Mammary epithelial cell (primary cell): ENCODE measurements around the gene PEX26.

ENCODE experiments used
- EZH2 ChIP-seq: IDR thresholded peaks from 2 replicates; pipeline ENCODE4 v1.6.1; 2012; ENCODE audit warnings: low read length, inconsistent platforms, borderline replicate concordance
- TF ChIP-seq, protein P1 (sequence below), 2 donors: IDR thresholded peaks in 1 of 2; conservative IDR thresholded peaks in 1 of 2; 2 replicates each; pipeline ENCODE4 v1.5.1; 2011 to 2012; ENCODE audit warnings: inconsistent platforms in 2 of 2, low read length in 2 of 2, mild to moderate bottlenecking in 2 of 2, control low read depth in 1 of 2, low read depth in 1 of 2; ENCODE audit not compliant: insufficient read depth in 1 of 2; ENCODE audit errors: extremely low read depth in 1 of 2

DNA sequence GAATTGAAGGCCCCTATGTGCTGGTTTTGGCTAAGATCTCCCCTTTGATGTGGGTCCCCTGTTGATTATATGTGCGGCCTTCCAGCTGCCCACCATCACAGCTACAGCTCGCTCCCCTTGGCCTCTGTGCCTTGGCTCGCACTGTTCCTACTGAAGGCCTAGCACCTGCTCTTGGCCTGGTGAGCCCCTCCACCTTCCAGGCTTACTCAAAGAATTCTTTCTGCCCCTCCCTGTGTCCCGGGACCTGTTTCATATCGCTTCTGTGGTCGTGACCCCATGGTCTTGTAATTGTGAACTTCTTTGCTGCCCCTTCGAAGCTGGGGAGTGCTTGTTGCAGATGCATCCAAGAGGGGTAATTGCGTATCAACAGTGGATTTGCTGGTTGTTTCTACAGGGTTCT lies 12.5 kb downstream of the PEX26 start:
- TF ChIP-seq, protein P1, sequence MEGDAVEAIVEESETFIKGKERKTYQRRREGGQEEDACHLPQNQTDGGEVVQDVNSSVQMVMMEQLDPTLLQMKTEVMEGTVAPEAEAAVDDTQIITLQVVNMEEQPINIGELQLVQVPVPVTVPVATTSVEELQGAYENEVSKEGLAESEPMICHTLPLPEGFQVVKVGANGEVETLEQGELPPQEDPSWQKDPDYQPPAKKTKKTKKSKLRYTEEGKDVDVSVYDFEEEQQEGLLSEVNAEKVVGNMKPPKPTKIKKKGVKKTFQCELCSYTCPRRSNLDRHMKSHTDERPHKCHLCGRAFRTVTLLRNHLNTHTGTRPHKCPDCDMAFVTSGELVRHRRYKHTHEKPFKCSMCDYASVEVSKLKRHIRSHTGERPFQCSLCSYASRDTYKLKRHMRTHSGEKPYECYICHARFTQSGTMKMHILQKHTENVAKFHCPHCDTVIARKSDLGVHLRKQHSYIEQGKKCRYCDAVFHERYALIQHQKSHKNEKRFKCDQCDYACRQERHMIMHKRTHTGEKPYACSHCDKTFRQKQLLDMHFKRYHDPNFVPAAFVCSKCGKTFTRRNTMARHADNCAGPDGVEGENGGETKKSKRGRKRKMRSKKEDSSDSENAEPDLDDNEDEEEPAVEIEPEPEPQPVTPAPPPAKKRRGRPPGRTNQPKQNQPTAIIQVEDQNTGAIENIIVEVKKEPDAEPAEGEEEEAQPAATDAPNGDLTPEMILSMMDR (conservative IDR thresholded peaks at IDR 0.05 in 1 of 2, IDR thresholded peaks at IDR 0.05 in 1 of 2; ENCODE audit: extremely low read depth in 1 of 2, insufficient read depth in 1 of 2, low read depth in 1 of 2, low read length in 2 of 2), result no peak
- TF ChIP-seq EZH2, result no peak
